SK-N-SH (cell line): ENCODE data around the gene SHISAL1.

Experiments
- EZH2phosphoT487 ChIP-seq: fragments of 200-600 bp; sonication (generic); IDR thresholded peaks from 2 replicates; pipeline ENCODE4 v1.6.1; 2017; ENCODE audit warnings: low read depth, mixed run types, mild to moderate bottlenecking, antibody characterized with exemption, moderate library complexity, borderline replicate concordance
- FOSL2 ChIP-seq: IDR thresholded peaks from 2 replicates; pipeline ENCODE4 v1.4.0; 2012; ENCODE audit warnings: low read depth, mild to moderate bottlenecking, moderate library complexity, borderline replicate concordance
- FOXJ3 ChIP-seq: sonication (generic); formaldehyde crosslinking; IDR thresholded peaks from 2 replicates; pipeline ENCODE4 v1.5.1; 2020; ENCODE audit warnings: mild to moderate bottlenecking, missing genetic modification reagents
- FOXM1 ChIP-seq: IDR thresholded peaks from 2 replicates; pipeline ENCODE4 v1.4.0; 2012; ENCODE audit warnings: low read depth, mild to moderate bottlenecking
- GABPA ChIP-seq: IDR thresholded peaks from 2 replicates; pipeline ENCODE4 v1.4.0; 2012; ENCODE audit warnings: low read depth, mild to moderate bottlenecking
- JUND ChIP-seq: IDR thresholded peaks from 2 replicates; pipeline ENCODE4 v1.4.0; 2012
- POLR2AphosphoS5 ChIP-seq: IDR thresholded peaks from 2 replicates; pipeline ENCODE4 v1.6.1; 2012; ENCODE audit warnings: low read depth, low read length
- TAF1 ChIP-seq: IDR thresholded peaks from 2 replicates; pipeline ENCODE4 v1.6.1; 2012; ENCODE audit warnings: low read depth, mild to moderate bottlenecking, low read length, moderate library complexity, borderline replicate concordance
- TF ChIP-seq, protein P1 (sequence below): fragments of 200-600 bp; sonication (generic); IDR thresholded peaks from 2 replicates; pipeline ENCODE4 v1.6.1; 2017; ENCODE audit warnings: antibody characterized with exemption, mild to moderate bottlenecking, moderate library complexity

DNA sequence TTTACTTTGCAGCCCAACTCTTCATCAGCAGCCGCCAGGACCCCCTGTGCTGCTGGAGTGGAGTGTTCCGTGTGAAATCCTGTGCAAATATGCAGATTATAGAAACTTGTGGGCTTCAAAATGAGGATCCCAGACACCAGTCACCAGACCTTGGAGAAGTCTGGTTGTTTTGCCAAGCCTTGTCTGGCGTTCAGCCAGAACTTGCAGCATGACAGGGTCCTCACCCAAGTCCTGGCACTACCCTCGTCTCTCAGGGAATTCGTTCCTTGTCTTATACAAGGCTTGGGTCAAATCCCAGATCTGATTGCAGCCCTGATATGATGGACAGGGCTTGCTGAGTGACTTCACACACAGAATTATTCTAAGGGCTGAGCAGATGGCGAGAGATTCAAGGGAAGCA lies 18.9 kb downstream of the SHISAL1 start:
- TF ChIP-seq, protein P1, sequence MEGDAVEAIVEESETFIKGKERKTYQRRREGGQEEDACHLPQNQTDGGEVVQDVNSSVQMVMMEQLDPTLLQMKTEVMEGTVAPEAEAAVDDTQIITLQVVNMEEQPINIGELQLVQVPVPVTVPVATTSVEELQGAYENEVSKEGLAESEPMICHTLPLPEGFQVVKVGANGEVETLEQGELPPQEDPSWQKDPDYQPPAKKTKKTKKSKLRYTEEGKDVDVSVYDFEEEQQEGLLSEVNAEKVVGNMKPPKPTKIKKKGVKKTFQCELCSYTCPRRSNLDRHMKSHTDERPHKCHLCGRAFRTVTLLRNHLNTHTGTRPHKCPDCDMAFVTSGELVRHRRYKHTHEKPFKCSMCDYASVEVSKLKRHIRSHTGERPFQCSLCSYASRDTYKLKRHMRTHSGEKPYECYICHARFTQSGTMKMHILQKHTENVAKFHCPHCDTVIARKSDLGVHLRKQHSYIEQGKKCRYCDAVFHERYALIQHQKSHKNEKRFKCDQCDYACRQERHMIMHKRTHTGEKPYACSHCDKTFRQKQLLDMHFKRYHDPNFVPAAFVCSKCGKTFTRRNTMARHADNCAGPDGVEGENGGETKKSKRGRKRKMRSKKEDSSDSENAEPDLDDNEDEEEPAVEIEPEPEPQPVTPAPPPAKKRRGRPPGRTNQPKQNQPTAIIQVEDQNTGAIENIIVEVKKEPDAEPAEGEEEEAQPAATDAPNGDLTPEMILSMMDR, result no peak
- TF ChIP-seq EZH2phosphoT487, result no peak
- TF ChIP-seq FOXJ3 (CRISPR knock-in tag), result no peak
- no peak for TF ChIP-seq FOXM1
- no peak for TF ChIP-seq POLR2AphosphoS5
- TF ChIP-seq FOSL2, result no peak
- TF ChIP-seq JUND, result no peak
- TF ChIP-seq GABPA, result no peak
- TF ChIP-seq TAF1, result no peak
